Effector memory CD8-positive, alpha-beta T cell (primary cell): ENCODE measurements around the gene INCENP.
"Not testable (repeated sequence)": the region's sequence is repeated elsewhere in the genome, so short reads cannot be mapped to it uniquely, and the experiment has no call there.

Experiments
- ATAC-seq: fragments of 150-1000 bp; cut with Tn5 transposase; replicated peaks from 2 replicates; pipeline ENCODE4 v1.10.0; 2021; ENCODE audit warnings: mild to moderate bottlenecking, moderate library complexity
- DNase-seq, 3 experiments: peaks; one replicate each; pipeline ENCODE4 v3.0.0; 2021
- H3K27ac Mint-ChIP-seq, 2 donors: one replicate each; pipeline ENCODE4 v1.8.0; 2022; ENCODE audit warnings: mild to moderate bottlenecking in 2 of 2, mixed read lengths in 2 of 2, moderate library complexity in 2 of 2
- H3K27me3 Mint-ChIP-seq, 2 donors: one replicate each; pipeline ENCODE4 v1.8.0; 2022; ENCODE audit warnings: mixed read lengths in 2 of 2
- H3K36me3 Mint-ChIP-seq: one replicate; pipeline ENCODE4 v1.8.0; 2022; ENCODE audit warnings: mild to moderate bottlenecking, moderate library complexity, mixed read lengths; ENCODE audit not compliant: insufficient read depth
- H3K4me1 Mint-ChIP-seq, 2 donors: one replicate each; pipeline ENCODE4 v1.8.0; 2022; ENCODE audit warnings: low read depth in 2 of 2, mixed read lengths in 2 of 2
- H3K4me3 Mint-ChIP-seq, 2 donors: one replicate each; pipeline ENCODE4 v1.8.0; 2022; ENCODE audit warnings: mild to moderate bottlenecking in 2 of 2, mixed read lengths in 2 of 2, moderate library complexity in 2 of 2
- H3K9me3 Mint-ChIP-seq, 2 donors: one replicate each; pipeline ENCODE4 v1.8.0; 2022; ENCODE audit warnings: mixed read lengths in 2 of 2
- total RNA-seq, 9 experiments: gene quantifications; one replicate each; lab custom pipeline; 2026; lab: John Stamatoyannopoulos, UW

The INCENP gene
- total RNA-seq = 19.6 to 37.0 (median 27.9) reads per million in 9 experiments

- Mint-ChIP-seq H3K36me3 (peaks cover 12% of the 10 kb centered on the region), H3K4me3 (peak within 1 kb of the TSS; percentile 94 to 98), H3K27ac (peak within 1 kb of the TSS; percentile 94 to 96), H3K27me3 (peaks cover 0 to 4% of the 10 kb centered on the region in 2 donors), H3K4me1 (peaks cover 21 to 28% of the 10 kb centered on the region in 2 donors), H3K9me3 (no peaks in the 10 kb centered on the region)
- ATAC-seq = peak; percentile 99
- DNase-seq = peak; percentile 88 to 90 (median 89)
Observed at GRCh38 chr11:62123669-62124185, at the start of gene INCENP. INCENP (plus strand) TSS chr11:62124011; CDS start chr11:62128162, 4,151 bp downstream.

GRCh38 chr11:62075438-62075837 lies 48.4 kb upstream of the INCENP start:
- DNase-seq = no peak
- Mint-ChIP-seq H3K4me1 (no peaks in the 10 kb centered on the region), H3K27me3 (peaks cover 0 to 4% of the 10 kb centered on the region in 2 donors), H3K9me3 (no peaks in the 10 kb centered on the region), H3K36me3 (peaks cover 4% of the 10 kb centered on the region), H3K27ac (no peak overlapping the region), H3K4me3 (no peak overlapping the region)
- no peak for ATAC-seq

GRCh38 chr11:62077132-62077531 lies 46.7 kb upstream of the INCENP start:
- ATAC-seq = no peak
- no peak for DNase-seq
- peaks cover 0 to 4% of the 10 kb centered on the region in 2 donors for H3K27me3 Mint-ChIP-seq
- no peak overlapping the region for H3K27ac Mint-ChIP-seq
- peaks cover 6% of the 10 kb centered on the region in 2 donors for H3K4me1 Mint-ChIP-seq
- no peak overlapping the region for H3K4me3 Mint-ChIP-seq
- no peaks in the 10 kb centered on the region for H3K9me3 Mint-ChIP-seq
- H3K36me3 Mint-ChIP-seq = peaks cover 2% of the 10 kb centered on the region

GRCh38 chr11:62081378-62082291 lies 42.2 kb upstream of the INCENP start:
- no peaks in the 10 kb centered on the region for H3K9me3 Mint-ChIP-seq
- H3K4me3 Mint-ChIP-seq = peak overlapping the region in 1 of 2 donors; percentile 24
- peaks cover 6 to 7% of the 10 kb centered on the region in 2 donors for H3K4me1 Mint-ChIP-seq
- DNase-seq (peak; percentile 78 to 82 (median 78)), ATAC-seq (peak; percentile 81)
- peaks cover 0 to 4% of the 10 kb centered on the region in 2 donors for H3K27me3 Mint-ChIP-seq
- H3K27ac Mint-ChIP-seq = peak overlapping the region; percentile 8 to 32
- no peaks in the 10 kb centered on the region for H3K36me3 Mint-ChIP-seq

- no peak overlapping the region for H3K4me3 Mint-ChIP-seq
- H3K4me1 Mint-ChIP-seq = peaks cover 6 to 7% of the 10 kb centered on the region in 2 donors
Observed at GRCh38 chr11:62082292-62082657, 41.5 kb upstream of the INCENP start.

GRCh38 chr11:62084801-62085200 lies 39.0 kb upstream of the INCENP start:
- H3K9me3 Mint-ChIP-seq, H3K4me1 Mint-ChIP-seq, ATAC-seq, H3K4me3 Mint-ChIP-seq, H3K27me3 Mint-ChIP-seq, DNase-seq, H3K36me3 Mint-ChIP-seq: not testable (repeated sequence)
- peak overlapping the region in 1 of 2 donors; percentile 55 for H3K27ac Mint-ChIP-seq

More at GRCh38 chr11:62082292-62082657, 41.5 kb upstream of the INCENP start:
- DNase-seq (no peak), ATAC-seq (no peak)
- Mint-ChIP-seq H3K36me3 (no peaks in the 10 kb centered on the region), H3K27ac (peak overlapping the region in 1 of 2 donors; percentile 32), H3K27me3 (peaks cover 0 to 4% of the 10 kb centered on the region in 2 donors), H3K9me3 (no peaks in the 10 kb centered on the region)

GRCh38 chr11:62087694-62088093 lies 36.1 kb upstream of the INCENP start:
- ATAC-seq (no peak), DNase-seq (no peak)
- Mint-ChIP-seq H3K4me3 (no peak overlapping the region), H3K9me3 (no peaks in the 10 kb centered on the region), H3K27me3 (no peaks in the 10 kb centered on the region), H3K4me1 (no peaks in the 10 kb centered on the region), H3K27ac (no peak overlapping the region), H3K36me3 (no peaks in the 10 kb centered on the region)

- no peak for DNase-seq
- no peaks in the 10 kb centered on the region for H3K27me3 Mint-ChIP-seq
Observed at GRCh38 chr11:62088331-62088933, 35.4 kb upstream of the INCENP start.

GRCh38 chr11:62103141-62103540 lies 20.7 kb upstream of the INCENP start:
- H3K36me3 Mint-ChIP-seq = no peaks in the 10 kb centered on the region
- H3K9me3 Mint-ChIP-seq = no peaks in the 10 kb centered on the region

More at GRCh38 chr11:62088331-62088933, 35.4 kb upstream of the INCENP start:
- H3K4me1 Mint-ChIP-seq = no peaks in the 10 kb centered on the region
- H3K36me3 Mint-ChIP-seq = no peaks in the 10 kb centered on the region
- no peaks in the 10 kb centered on the region for H3K9me3 Mint-ChIP-seq
- H3K27ac Mint-ChIP-seq = no peak overlapping the region
- no peak for ATAC-seq
- H3K4me3 Mint-ChIP-seq = no peak overlapping the region

GRCh38 chr11:62103986-62104385 lies 19.8 kb upstream of the INCENP start:
- H3K4me1 Mint-ChIP-seq = peaks cover 6 to 8% of the 10 kb centered on the region in 2 donors
- no peaks in the 10 kb centered on the region for H3K36me3 Mint-ChIP-seq
- no peaks in the 10 kb centered on the region for H3K9me3 Mint-ChIP-seq
- peak overlapping the region; percentile 22 to 36 for H3K27ac Mint-ChIP-seq
- H3K4me3 Mint-ChIP-seq = no peak overlapping the region
- DNase-seq = no peak
- no peak for ATAC-seq
- no peaks in the 10 kb centered on the region for H3K27me3 Mint-ChIP-seq

More at GRCh38 chr11:62103141-62103540, 20.7 kb upstream of the INCENP start:
- ATAC-seq = no peak
- Mint-ChIP-seq H3K27ac (no peak overlapping the region), H3K27me3 (no peaks in the 10 kb centered on the region), H3K4me3 (no peak overlapping the region), H3K4me1 (peaks cover 6 to 8% of the 10 kb centered on the region in 2 donors)
- no peak for DNase-seq

- H3K4me1 Mint-ChIP-seq = peaks cover 6 to 8% of the 10 kb centered on the region in 2 donors
- DNase-seq = no peak
- ATAC-seq = no peak
- H3K36me3 Mint-ChIP-seq = no peaks in the 10 kb centered on the region
- H3K27me3 Mint-ChIP-seq = no peaks in the 10 kb centered on the region
- H3K9me3 Mint-ChIP-seq = no peaks in the 10 kb centered on the region
- H3K27ac Mint-ChIP-seq = peak overlapping the region; percentile 65 to 71
- H3K4me3 Mint-ChIP-seq = peak overlapping the region; percentile 63 to 67
Observed at GRCh38 chr11:62104816-62105653, 18.8 kb upstream of the INCENP start.

GRCh38 chr11:62105667-62106191 lies 18.1 kb upstream of the INCENP start:
- Mint-ChIP-seq H3K9me3 (no peaks in the 10 kb centered on the region), H3K36me3 (no peaks in the 10 kb centered on the region), H3K4me1 (peaks cover 6 to 8% of the 10 kb centered on the region in 2 donors), H3K4me3 (peak overlapping the region; percentile 63 to 67), H3K27me3 (no peaks in the 10 kb centered on the region), H3K27ac (peak overlapping the region; percentile 65 to 71)
- DNase-seq (no peak), ATAC-seq (no peak)
